GM19372 (cell line): Measurements from ENCODE around the gene MICAL3.
"Not testable (repeated sequence)": the region's sequence is repeated elsewhere in the genome, so short reads cannot be mapped to it uniquely, and the experiment has no call there.

Experiments
- ATAC-seq: cut with Tn5 transposase; IDR thresholded peaks from one replicate; pipeline ENCODE4 v1.9.1; 2021; ENCODE audit warnings: mild to moderate bottlenecking, low read depth, moderate library complexity; ENCODE audit not compliant: unreplicated experiment

Gene MICAL3

DNA sequence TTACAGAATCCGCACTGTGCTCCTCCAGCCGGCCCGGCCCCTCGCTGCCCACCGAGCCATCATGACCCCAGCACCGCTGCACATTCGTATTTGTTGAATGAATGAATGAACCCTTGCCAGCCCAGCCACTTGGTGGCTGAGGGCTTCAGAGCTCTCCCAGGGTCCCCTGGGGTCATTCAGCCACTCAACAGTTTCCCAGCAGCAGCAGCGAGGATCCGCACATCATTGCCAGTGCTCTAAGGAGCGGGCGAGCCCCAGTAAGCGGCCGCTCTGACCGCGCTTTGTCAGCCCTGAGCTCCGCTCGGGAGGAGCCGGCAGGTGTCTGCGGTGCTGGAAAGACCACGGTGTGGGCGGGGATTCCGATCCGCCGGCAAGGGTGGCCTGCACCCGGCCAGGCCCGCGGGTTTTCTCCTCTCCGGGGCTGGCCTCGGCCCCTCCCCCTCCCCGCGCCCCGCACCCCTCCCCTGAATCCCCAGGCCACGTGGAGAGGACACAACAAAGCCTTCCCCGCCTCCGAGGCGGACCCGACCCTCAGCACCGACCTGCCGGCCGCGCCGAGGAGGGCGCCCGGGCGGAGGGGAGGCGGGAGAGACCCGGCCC is 250.7 kb downstream of the MICAL3 start:
- ATAC-seq, result no peak

DNA sequence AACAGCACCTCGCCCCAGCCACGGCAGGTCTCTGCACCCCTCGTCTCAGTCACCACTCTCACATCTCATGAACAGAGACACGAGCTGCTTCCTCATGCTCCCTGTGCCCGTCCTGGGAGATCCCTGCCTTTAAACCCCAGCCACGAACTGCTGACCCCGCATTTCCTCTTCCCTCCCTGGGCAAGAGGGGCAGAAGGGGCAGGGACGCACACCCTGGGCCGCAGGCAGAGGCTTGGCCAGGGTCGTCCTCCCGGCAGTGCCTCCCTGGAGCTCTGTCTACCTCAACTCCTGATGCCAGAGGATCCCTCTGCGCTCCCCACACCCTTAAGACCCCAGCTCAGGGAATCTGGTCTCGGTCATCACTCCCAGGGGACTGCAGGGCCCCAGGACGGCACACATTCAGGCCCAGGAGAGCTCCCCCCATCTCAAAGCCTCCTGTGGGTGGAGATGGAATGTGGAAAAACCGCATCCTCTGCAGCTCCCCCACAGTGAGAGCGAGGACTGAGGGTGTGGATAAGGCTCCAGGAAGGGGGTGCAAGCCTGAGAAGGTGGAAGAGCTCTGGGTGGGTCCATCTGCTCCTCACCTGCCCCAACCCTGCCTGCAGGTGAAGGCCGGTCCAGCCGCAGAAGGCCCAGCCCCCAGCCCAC is 251.3 kb downstream of the MICAL3 start:
- ATAC-seq, result no peak

DNA sequence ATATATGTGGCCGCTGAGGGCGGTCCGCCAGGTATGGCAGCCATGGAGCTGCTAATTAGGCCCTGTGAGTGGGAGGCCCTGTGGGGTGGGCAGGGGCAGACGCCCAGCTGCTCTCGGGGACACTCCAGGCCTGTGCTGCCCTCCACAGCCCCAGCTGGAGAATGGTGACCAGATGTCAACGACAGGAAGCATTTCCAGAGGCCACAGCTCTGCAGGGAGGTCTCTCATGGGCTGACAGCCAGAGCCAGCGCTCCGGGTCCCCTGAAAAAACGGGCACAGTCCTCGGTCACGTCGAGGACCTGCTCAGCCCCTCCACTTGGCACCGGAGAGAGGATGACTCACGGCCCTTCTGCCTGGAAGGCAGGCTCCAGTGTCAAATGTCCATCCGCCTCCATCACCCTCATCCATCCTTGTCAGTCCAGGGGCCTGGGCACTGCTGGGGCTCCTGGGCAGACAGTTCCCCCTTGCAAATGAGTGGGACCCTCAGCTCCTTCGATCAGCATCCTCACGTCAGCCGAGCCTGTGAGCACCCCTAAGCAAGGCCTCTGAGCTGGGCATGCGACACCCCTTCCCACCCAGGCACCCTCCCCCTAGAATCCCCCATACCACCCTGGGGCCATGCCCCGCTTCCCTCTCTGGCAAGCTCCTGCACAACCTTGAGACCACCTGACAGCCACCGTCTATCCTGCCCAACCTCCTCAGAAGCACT is 252.0 kb downstream of the MICAL3 start:
- ATAC-seq, result no peak

DNA sequence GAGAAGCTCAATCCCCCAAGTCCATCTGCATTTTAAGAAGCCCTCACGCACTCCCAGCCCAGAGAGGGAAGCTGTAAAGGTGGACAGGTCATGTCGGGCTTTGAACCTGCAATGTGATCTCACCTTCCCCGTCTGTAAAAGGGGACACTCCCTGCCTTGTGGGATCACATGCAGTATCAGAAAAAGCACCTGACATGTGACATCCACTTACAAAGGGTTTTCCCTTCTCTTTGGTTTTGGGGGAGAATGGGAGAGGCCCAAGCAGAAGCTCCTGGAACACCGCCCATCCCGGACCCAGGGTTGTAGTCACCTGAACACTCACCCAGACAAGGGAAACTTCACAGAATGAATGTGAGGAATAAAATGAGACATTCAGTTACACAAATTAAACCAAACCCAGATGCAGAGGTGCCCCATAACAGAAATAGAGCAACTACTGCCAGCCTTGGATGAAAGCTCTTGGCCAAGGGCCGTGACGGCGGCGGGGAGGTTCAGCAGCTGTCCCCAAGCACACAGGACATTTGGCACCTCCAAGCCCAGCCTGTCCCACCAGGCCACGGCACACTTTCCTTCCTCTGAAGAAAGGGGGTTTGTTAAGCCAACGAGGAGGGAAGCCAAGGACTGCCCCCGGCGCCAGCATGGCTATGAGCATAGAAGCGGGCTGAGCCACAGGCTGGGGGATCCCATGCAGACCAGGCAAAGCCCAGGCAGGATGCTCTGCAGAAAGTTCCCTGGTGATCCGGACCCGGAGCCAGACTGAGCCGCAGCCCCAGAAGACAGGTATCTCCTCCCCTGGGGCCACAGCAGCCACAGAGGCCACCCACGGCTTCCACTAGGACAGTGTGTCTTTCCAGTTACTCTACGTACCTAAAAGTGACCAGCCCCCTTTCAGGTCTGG is 253.9 kb downstream of the MICAL3 start:
- ATAC-seq, result no peak

DNA sequence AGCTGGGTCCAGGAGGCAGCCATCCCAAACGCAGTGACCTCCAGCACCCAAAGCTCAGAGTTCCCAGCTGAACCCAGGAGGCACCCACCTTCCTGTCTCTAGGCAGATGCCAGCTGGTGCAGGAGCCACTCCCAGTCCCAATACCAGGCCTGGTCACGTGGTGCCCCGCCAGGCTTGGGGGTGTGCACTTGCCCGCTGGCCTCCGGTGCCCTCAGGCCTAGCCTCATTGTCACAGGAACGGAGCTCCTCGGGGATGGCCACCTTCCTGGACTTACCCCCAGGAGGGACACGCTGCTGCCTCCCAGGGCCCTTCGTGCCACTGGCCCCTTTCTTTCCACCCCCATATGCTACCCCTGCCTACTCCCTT is 254.7 kb downstream of the MICAL3 start:
- ATAC-seq, result no peak

DNA sequence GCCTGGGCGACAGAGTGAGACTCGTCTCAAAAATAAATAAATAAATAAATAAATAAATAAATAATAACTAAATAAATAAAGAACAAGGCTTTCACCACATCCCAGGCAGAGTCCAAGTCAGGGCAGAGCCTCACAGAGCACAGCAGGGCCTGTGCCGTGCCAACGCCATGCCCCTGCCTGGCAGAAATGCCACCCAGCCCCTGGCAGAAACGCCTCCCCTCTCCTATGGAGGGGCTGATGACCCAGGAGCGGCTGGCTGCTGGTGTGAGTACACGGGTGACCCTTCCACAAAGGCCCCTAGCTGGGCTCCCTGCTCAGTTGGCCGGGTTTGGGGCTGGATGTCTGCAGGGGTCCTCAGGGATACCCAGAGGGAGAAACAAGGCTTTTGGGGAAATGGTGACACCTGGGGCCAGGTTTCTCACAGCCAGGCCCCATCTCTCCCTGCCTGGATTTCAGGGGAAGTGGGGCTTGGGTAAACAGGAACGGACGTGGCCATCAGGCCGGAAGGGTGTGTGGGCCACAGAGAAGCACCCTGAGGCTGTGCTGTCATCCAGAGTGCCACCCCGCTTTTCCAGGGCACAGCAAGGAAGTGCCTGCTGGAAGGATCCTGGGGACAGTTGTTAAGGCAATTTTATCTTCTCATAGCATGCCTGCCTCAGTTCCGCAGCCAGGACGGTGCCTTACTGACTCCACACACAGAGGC is 255.2 kb downstream of the MICAL3 start:
- no peak for ATAC-seq

DNA sequence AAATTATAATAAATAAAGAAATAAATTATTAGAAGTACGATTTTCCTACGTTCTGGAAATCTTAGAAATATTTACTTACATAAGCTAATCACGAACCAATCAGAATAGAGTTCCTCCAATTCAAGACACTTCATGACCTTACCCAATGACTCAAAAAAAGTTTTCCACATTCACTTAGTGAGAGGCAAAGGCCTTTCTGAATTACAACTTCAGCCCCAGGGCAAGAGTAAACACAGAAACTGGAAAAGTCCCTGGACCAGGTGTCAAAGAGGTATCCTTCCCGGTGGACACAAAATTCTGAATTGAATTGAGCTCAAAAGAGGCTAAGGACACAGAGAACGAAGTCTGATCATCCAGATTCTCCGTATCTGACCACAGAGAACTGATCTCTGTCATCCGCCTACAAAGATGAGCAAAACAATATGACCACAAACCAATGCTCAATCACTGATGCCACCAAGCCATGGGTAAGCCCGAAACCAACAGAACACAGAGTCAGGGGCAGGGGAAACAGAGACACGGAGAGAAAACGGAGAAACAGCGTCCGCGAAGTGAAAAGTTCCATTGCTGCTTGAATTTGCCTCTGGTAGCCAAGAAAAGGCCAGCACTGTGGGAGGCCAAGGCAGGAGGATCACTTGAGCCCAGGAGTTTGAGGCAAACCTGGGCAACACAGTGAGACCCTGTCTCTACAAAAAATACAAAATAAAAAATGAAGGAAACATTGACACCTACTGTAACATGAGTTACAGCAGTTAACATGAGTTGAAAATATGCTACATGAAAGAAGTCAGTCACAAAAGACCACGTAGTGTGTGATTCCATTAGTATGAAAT is 256.9 kb downstream of the MICAL3 start:
- no peak for ATAC-seq

DNA sequence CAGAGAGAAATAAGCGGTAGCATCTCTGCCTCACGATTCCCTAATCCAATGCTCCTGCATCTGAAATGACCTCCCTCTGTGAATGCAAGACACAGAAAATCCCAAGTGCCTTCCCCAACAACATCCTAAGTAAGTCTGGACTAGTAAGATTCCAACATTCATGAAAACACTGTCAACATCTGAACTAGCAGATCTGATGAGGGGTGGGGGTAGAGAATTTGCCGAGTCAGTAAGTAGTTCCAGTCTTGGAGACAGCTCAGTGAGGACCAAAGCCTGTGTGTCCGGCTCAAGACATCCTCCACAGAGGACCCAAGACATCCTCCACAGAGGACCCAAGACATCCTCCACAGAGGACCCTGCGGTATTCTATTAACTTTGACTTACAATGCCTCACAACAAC is 259.5 kb downstream of the MICAL3 start:
- not testable (repeated sequence) for ATAC-seq

DNA sequence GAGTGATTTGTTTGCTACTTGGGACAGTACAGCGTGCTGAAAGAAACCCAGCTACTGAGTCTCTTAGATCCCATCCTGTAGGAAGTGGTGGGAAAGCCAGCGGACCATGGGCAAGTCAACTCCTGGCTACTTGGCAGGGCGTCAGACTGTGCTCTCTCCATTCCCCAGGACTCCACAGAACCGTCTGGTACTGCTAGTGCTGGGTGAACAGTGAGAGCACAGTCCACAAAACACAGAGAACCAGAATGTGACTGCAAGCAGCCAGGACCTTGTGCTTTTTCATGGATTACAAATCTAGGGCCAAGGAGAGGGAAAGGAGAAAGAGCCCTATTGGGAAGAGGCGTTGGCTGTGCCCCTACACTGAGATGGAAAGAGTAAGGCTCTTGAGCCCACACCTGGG is 260.3 kb downstream of the MICAL3 start:
- ATAC-seq, result no peak

DNA sequence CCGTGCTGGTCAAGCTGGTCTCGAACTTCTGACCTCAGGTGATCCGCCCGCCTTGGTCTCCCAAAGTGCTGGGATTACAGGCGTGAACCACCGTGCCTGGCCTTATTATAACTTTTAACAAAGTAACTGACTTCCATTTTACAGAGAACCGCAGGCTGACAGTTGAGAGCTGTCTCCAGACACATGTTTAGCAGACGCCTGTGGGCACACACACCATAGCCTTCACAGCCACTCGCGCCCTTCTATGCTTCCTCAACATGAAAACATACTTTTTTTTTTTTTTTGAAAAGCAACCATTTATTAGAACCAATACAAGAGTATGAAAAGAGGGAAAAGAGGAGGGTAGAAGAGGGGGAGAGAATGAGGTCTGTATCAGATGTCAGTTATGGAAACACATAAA is 260.9 kb downstream of the MICAL3 start:
- not testable (repeated sequence) for ATAC-seq

DNA sequence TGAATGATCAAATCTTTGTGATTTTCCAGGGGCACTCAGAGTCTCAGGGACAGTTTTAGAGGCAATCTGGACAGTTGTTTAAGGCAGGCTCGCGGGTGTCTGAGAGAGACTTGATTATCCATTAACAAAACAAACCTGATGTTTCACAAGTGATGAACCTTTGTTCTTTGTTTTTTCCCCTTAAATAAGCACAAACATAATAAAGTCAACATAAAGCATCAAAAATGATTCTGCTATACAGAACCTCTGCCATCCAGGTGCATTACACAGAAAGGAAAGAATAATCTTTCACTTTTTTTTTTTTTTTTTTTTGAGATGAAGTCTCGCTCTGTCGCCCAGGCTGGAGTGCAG is 263.2 kb downstream of the MICAL3 start:
- no peak for ATAC-seq

DNA sequence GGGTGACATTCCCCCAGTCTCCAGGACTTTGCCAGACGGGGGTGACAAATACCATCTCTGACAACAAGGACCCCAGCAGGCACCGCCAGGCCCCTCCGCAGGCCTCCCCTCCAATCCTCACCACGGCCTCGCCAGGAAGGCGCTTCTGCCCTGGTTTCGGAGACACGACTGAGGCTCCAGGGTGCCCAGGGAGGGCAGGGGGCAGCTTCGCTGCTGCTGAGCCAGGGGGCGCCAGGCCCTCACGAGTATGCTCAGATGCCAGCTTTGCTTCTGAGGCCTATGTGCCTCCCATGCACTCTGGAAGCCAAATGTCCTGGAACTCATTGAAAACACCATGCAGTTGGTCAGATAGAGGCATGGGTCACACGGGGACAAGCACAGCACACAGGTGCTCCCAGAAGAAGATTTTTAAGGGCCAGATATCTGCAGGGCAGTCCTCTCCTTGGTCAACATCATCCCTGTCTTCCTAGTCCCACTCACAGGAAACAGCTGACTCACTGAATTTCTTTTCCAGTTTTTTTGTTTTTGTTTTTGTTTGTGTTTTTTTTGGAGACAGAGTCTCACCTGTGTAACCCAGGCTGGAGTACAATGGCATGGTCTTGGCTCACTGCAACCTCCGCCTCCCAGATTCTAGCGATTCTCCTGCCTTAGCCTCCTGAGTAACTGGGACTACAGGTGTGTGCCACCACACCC is 270.0 kb downstream of the MICAL3 start:
- no peak for ATAC-seq

DNA sequence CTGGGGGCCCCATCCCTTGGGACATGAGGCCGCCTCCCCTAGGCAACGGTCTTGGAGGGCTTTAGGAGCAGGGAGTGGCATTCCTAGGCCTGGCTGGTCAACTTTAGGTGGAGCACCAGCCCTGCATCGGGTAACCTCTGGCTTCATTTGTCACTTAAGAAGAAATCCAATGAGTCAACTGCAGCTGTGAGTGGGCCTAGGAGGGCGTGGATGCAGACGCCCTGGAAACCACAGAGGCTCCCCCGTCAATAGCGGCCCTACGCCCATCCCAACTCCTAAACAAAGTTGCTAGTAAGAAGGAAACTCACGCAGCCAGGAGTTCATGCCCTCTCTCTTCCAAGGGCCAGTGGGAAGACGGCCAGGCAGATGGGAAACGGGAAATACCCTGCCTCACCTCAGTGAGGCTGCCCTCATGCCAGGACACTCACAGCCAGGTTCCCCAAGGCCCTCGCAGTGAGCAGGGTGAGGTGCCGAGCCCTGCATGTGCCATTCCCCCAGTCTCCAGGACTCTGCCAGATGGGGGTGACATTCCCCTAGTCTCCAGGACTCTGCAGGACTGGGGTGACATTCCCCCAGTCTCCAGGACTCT is 270.9 kb downstream of the MICAL3 start:
- ATAC-seq, result no peak

DNA sequence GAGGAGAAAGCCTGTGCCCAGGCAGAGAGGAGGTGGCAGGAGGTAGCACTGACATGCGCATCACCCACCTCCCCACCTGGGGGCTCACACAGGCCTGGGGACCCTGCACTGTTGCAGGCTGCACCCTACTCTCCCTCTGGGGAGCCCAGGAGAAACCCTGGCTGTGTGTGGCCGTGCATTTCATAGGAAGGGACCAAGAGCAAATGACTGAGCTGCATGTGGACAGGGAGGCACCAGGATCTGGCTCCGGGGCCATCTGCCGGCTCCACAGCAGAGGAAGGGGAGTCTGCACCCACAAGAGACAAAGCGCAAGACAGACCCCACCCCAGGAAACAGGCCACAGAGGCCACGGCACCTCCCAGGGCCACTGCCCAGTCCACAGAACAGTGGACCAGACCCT is 272.8 kb downstream of the MICAL3 start:
- no peak for ATAC-seq

DNA sequence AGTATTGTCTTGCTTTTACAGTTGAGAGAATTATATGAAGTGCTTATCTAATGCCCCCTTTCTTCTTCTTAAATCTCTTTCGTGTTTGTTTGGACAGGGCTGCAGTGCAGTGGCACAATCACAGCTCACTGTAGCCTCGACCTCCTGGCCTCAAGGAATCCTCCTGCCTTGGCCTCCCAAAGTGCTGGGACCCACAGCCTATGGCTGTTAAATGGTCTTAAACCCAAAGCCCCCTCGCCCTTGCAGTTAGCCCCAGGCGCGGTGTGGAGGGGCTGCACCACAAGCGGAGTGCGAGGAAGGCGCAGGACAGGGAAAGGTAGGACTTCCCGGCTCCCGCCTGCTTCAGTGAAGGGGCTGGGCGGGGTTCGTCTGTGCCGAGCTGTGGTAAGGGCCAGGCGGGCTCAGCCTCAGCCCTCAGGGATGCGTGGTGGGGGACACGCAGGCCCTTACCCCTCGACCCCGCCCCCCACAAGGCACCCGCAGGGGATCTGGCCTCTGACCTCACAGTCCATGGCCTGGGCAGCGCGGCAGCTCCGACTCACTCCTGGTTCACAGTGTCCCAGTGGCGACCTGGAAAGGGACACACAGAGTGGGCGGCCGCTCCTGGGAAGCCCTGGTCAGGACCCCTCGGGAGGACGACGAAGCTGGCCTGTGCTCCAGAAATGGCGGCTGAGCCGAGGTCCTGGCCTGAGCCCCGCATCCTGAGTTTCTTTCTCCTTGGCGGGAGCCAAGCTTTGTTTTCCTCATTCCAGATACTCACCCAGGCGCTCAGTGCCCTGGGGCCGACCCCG is 274.6 kb downstream of the MICAL3 start:
- ATAC-seq, result no peak

DNA sequence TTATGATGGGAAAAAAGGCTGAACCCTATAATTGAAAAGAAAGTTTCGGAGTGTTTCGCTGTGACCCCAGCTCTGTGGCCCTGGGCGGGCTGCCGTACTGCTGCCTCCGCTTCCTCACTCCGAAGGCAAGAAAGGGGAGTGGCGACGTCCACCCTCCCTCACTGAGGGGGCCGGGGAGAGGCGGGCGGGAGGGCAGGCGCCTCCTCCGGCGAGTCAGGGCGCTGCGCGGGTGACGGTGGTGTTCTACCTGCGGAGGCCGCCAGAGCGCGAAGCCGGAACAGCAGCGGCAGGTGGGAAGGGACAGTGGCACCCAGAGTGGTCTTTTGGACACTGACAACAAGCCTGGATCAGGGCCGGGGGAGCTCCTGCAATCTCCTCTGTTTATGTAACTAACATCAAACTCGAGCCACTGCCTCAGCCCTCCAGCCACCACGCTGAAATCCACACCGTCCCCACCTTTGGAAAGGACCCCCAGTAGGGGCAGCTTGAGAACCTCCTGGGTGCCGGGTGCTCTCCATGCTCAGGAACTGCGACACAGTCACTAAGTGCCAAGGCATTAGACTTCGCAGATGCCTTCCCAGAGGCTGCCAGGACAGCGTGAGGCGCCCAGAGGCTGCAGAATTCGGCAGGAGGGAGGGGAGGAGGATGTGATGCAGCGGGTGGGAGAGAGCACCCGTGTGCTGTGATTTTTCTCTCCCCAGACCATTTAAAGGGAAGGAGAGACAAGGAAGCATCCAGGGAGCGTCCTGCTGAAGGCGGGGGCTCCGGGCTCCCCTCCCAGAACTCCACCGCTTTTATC is 275.6 kb downstream of the MICAL3 start:
- no peak for ATAC-seq

DNA sequence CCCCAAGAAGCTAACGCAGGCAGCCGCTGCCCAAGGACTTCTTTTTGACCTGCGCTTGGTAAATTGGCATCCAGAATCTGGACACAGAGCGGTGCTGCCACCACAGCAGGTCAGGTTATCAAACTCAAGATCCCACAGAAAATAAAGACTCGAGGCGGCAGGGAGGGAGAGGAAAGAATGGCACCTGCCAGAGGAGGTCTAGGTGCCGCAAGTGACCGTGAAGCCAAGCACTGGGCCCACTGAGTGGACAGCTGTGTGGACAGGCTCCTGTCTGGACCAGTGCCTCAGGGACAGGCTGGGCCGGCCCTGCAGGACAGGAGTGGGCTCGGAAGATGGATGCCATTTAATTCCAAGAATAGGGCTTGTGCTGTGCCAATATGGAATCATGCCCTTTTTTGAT is 277.4 kb downstream of the MICAL3 start:
- no peak for ATAC-seq
